Left forelimb (tissue), 1 donor: ENCODE data around the gene MYO9A.

ENCODE experiments used
- DNase-seq: peaks from one replicate; pipeline ENCODE4 v3.0.0-alpha.2; 2018; ENCODE audit warnings: low spot score

Gene MYO9A

GRCh38 chr15:71809346-71809745 is 308.6 kb downstream of the MYO9A start:
- DNase-seq = no peak

DNA sequence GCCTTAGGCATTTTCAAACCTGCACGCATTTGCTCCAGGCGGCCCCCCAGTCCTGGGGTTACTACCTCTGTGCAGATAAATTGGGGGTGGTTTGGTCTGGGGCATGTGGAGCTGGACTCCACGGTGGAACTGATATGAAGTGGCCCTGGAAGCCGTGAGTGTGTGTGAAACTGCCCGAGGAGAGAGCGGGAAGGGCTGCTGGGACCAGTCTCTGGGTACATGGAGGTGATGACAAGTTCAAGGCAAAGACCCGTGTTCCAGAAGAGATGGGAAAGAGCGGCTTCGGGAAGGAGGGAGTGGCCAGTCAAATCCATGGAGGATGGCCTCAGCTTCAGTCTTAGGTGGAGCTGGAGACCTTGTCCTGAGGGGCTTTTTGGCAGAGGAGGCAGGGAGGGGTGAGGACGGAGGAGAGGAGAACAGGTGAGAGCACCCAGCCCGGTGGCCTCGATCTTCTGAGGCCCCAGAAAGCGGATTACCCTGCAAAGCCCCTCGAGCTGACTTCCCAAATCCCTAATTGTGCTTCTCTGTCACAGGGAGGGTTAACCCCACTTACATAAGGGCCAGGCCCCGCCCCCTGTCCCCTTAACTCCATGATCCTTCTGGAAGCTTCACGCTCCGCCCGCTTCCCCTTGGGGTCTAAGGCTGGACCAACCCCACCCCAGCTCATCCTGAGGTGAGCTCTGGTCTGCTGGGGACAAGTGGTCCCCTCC is 309.5 kb downstream of the MYO9A start:
- DNase-seq = no peak

DNA sequence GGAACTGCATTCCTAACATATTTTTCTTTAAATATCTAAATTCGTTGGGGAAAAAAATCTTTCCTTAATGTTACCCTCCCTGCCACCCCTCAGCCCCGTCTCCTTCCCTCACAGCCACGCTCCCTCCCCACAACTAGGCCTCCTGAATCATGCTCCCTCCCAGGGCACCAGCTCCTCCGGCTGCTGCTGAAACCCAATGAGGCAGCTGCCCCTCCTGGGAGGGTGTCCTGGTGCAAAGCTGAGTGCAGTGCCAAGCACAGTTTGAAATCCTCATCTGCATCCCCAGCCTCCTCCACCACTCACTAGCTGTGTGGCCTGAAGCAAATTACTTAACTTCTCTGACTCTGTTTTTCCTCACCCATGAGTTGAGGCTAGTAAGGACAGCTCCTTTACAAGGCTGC is 310.3 kb downstream of the MYO9A start:
- DNase-seq = no peak

- no peak for DNase-seq
These were observed 310.8 kb downstream of the MYO9A start for GRCh38 chr15:71807125-71807629.

- DNase-seq = no peak
These were observed 311.5 kb downstream of the MYO9A start for GRCh38 chr15:71806452-71806931.

DNA sequence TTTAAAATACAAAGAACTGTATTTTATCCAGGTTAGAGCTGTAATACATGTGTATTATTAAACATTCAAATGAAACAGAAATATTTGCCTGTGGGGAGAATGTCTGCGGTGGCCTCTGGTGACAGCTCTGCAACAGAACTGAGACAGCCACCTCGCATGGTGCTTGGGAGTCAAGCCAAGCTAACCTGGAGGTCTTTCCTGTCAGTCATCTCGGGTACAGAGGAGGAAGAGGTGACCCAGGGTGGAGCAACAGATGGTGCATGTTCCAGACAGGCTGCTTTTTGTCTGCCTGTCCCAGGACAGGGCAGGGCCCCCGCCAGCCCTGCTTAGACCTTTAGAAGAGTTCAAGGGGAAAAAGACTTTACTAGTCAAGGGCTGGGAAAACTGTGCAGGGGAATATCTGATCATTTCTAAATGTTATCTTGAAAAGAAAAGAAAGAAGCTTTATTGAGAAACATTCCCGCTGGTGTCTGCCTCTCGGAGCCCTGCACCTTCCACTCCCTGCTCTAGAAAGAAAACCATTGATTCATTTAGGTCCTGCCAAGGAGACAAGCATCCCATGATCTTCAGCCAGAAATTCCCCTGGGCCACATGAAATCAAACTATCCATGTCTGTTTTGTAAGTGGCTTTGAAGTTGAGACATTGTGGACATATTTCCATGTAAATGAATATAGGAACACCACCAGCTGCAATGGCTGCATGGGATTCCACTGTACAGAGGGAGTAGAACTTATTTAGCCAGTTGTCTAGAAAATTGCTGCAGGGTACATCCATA is 313.1 kb downstream of the MYO9A start:
- DNase-seq = no peak

- DNase-seq = no peak
These were observed 313.7 kb downstream of the MYO9A start for GRCh38 chr15:71804226-71804625.

DNA sequence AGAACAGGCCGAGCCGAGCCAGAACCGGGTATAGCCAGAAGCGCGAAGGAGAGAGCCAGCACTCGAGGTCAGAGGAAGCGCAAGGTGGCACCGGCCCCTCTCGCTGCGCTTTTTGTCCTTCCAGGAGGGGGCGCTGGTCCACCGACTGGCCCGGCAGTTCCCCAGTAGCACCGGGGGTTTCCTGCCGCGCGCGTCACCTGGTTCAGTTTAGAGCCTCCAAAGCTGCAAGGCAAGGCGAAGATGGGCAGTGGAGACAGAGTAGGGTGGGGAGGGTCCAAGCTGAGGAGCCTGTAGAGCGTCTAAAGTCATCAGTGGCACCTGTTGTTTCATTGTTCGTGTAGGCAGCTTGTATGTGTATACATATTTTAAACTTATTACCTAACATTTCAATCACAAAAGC is 315.2 kb downstream of the MYO9A start:
- DNase-seq = no peak

DNA sequence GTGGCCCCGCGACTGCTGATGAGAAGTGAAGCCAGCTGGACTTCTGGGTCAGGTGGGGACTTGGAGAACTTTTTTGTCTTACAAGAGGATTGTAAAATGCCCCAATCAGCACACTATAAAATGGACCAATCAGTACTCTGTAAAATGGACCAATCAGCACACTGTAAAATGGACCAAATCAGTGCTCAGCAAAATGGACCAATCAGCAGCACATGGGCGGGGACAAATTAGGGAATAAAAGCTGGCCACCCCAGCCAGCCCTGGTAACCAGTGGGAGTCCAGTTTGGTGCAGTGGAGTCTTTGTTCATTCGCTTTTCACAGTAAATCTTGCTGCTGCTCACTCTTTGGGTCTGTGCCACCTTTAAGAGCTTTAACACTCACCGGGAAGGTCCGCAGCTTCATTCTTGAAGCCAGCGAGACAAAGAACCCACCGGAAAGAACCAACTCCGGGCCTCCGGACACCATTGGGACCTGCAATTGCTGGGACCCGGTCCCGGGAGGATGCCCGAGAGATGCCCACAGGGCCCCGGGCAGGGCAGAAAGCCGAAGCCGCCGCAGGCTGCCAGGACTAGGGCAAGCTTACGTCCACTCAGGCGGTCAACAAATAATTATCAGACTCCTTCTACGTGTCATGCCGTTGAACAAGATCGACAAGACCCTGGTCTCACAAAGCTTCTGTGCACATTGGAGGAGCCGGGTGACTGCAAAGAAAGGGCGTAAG is 315.9 kb downstream of the MYO9A start:
- no peak for DNase-seq

DNA sequence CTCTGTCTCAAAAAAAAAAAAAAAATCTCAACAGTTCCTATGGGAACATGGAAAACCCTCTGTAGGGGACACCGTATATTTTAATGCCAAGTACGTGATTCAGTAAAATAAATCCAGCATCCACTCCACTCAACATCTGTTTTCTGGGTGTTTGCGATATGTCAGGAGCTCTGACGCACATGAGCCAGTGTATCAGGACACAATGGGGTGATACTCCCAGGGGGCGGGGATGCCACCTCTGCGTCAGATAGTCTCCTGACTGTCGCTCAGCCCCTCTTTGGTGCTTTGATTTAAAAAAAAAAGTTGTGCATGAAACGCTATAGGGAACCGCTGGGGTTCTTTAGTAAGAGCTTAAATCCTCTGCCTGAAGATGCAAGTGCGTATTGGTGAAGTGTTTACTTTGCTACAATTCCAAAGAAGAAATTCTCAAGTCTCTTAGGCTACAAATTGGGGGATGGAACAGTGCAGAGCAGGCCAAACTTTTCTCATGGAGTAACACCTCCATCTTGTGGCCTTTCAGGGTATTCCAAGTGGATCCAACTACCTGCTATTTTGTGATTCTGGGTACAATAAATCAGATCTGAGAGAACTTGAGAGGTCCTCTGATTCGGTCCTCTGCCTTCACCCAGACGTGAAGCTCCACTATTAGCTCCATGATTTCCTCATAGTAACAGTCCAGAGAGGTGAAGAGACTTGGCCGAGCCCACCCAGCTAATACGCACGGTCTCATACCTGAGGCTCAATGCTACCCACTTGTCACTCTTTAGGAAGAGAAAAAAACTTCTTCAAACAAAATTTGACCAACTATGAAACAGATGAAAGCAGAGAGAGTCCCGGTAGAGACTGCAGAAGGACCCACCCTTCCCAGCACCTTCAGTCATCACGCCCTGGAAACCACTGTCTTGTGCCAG is 316.9 kb downstream of the MYO9A start:
- no peak for DNase-seq

- DNase-seq = no peak
These were observed 317.8 kb downstream of the MYO9A start for GRCh38 chr15:71800190-71800589.

DNA sequence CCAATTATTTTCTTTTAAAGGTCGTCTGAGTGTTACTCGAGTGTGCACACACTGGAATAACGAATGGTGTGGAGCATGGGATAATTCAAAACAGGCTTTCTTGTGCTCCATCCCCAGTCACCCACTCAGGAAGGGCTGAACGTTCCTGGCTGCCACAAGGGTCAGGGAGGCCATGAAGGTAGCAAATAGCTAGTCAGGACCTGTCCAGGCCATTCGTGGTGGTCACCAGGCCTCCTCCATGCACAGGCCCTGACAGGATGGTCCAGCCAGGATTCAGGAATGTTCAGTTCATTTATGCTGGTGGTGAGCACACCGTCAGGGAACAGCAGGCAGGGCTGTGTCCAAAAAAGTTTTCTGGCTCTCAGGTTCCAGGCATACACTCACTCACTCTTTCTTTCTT is 319.3 kb downstream of the MYO9A start:
- no peak for DNase-seq

- DNase-seq = no peak
These were observed 325.4 kb downstream of the MYO9A start for GRCh38 chr15:71792521-71792920.

DNA sequence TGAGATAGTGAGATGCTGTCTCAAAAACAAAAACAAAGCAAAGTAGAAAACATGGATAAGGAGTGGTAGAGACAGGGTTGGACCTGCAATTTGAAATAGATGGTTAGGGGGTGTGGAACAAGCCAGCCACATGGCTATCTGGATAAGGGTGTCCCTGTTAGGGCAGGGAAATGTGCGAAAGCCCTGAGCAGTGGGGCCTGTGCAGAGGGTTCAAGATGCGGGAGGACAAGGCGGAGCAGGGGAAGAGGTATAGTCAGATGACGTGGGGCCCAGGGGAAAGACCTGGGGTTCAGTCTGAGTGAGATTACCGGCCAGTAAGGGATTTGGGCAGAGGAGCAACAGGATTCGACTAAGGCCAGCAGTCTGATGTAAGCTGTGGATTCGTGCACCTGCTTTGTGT is 326.0 kb downstream of the MYO9A start:
- no peak for DNase-seq

DNA sequence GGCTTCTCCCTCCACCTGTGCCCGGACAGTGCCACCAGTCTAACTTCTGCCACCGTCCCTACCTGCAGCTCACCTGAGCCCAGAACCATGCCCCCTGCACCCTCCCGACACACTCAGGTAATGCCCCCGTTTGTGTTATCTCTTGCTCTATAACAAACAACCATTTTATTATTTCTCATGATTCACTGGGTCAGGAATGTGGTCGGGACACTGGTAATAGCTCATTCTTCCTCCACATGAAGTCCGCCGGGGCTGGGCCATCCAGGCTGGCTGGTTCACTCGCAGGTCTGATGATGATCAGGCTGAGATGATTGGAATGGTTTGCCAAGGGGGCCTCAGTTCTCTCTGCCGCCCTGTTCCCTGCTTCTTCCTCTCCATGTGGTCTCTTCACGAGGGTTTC is 327.9 kb downstream of the MYO9A start:
- no peak for DNase-seq

GRCh38 chr15:71789616-71790015 is 328.3 kb downstream of the MYO9A start:
- no peak for DNase-seq

- DNase-seq = no peak
These were observed 329.0 kb downstream of the MYO9A start for GRCh38 chr15:71788646-71789579.

DNA sequence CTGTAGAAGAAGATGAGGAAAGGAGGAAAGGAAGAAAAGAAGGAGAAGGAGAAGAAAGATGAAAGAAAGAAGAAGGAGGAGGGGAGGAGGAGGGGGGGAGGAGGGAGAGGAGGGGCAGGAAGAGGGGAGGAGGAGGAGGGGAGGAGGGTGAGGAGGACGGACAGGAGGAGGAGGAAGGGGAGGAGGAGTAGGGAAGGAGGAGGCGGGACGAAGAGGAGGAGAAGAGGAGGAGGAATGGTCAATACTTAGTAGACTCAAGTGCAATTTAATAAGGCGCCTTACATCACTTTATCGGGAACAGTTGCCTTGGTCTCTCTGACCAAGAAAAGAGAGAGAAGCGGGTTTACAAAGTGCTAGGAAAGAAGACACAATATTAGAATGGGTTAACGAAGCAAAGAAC is 331.3 kb downstream of the MYO9A start:
- DNase-seq = no peak

- no peak for DNase-seq
These were observed 332.0 kb downstream of the MYO9A start for GRCh38 chr15:71785996-71786395.

DNA sequence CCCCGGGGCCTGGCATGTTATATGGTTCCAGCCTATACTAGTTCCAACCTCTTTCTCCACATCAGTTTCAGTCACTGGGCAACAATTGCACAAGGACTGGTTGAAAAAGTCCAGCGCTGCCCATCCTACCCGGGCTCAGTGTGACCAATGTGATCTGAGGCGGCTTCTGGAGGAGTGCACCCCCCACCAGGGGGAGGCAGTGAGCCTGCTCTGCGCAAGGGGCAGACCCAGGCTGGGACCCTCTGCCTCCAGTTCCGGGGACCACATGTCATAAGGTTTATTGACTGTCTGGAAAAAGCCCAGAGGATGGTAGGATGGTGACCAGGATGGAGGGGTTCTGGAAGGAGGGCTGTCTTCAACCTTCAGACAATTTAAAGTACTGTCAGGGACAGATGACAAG is 333.2 kb downstream of the MYO9A start:
- DNase-seq = no peak
